Loucy (cell line): ENCODE measurements around the gene PCF11.

Experiments used
- EZH2phosphoT487 ChIP-seq: fragments of 200-600 bp; IDR thresholded peaks from 2 replicates; pipeline ENCODE4 v1.6.1; 2018; ENCODE audit warnings: antibody characterized with exemption, mild to moderate bottlenecking, moderate library complexity, borderline replicate concordance
- TF ChIP-seq, protein P1 (sequence below): fragments of 200-600 bp; sonication (generic); conservative IDR thresholded peaks from 2 replicates; pipeline ENCODE4 v1.5.1; 2014; ENCODE audit warnings: mild to moderate bottlenecking, antibody characterized with exemption, low read length

DNA sequence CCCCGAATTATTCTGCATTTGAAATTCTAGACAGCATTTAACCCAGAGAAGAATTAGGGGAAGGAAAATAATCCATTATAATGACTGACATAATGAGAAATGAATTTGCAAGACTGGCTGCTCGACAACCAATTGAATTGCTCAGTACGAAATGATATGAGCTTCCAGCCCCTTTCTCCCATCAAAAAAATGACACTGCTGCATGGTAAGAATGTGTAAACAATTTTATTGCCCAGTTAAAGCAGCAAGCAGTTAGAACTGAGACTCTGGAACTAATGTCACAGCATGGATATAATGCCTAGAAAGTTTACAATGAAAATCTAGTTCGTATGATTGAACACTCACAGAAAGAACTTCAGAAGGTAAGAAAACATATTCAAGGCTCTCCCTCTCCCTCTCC lies 24.7 kb upstream of the PCF11 start:
- TF ChIP-seq, protein P1, sequence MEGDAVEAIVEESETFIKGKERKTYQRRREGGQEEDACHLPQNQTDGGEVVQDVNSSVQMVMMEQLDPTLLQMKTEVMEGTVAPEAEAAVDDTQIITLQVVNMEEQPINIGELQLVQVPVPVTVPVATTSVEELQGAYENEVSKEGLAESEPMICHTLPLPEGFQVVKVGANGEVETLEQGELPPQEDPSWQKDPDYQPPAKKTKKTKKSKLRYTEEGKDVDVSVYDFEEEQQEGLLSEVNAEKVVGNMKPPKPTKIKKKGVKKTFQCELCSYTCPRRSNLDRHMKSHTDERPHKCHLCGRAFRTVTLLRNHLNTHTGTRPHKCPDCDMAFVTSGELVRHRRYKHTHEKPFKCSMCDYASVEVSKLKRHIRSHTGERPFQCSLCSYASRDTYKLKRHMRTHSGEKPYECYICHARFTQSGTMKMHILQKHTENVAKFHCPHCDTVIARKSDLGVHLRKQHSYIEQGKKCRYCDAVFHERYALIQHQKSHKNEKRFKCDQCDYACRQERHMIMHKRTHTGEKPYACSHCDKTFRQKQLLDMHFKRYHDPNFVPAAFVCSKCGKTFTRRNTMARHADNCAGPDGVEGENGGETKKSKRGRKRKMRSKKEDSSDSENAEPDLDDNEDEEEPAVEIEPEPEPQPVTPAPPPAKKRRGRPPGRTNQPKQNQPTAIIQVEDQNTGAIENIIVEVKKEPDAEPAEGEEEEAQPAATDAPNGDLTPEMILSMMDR, result no peak
- no peak for TF ChIP-seq EZH2phosphoT487
